DMS114 treated with DMSO at 0.1 percent for 48 hours (cell line): ENCODE measurements around the gene HMGB3.
A peak's percentile ranks its signal among the peaks of the same experiment; 100 is the strongest.
"Not testable (repeated sequence)": the region's sequence is repeated elsewhere in the genome, so short reads cannot be mapped to it uniquely, and the experiment has no call there.

ENCODE experiments used
- DNase-seq: peaks from one replicate; lab custom pipeline; 2025; ENCODE audit not compliant: unreplicated experiment; lab: John Stamatoyannopoulos, UW

The HMGB3 gene

GRCh38 chrX:150982788-150983520, at the start of gene HMGB3:
TSS of gene HMGB3 (plus strand) at chrX:150983335. CDS start at chrX:150985600, 2,265 bp downstream.
- DNase-seq = peak; percentile 58

DNA sequence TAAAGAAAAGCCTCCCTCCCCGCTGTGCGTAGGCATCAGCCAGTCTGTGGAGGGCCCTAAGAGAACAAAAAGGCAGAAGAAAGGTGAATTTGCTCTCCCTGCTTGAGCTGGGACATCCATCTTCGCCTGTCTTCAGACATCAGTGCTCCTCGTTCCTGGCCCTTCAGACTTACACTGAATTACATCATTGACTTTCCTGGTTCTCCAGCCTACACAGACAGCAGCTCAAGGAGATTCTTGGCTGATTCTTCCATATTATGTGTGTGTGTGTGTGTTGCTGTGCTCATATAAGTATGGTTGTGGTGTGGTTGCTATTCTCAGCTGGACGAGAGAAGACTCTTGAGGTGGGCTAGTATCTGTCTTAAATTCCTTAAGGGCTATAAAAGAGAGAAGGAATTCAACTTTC, 49.2 kb upstream of the HMGB3 start:
- no peak for DNase-seq

DNA sequence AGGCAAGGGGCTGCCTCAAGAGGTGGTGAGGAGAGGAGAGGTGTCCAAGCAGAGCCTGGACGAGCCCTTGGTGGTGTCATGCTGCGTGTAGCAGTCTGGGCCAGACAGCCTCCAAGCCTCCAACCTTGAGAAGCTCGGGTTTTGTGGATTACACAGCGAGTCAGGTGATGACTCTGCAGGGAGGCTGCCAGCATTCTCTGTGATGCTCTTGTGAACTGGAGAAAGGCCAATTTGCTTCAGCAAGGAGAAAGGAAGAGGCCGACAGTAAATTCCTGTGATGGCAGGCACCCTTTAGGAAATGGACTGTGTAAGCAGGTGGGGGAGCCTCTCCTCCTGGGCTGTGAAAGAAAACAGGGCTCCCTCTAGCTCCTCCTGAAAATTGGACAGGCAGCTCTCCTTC, 48.7 kb upstream of the HMGB3 start:
- no peak for DNase-seq

- DNase-seq = no peak
These were observed 47.7 kb upstream of the HMGB3 start for GRCh38 chrX:150935467-150935866.

GRCh38 chrX:150936556-150936955, 46.6 kb upstream of the HMGB3 start:
- DNase-seq = no peak

GRCh38 chrX:150940844-150941495, 42.2 kb upstream of the HMGB3 start:
- no peak for DNase-seq

DNA sequence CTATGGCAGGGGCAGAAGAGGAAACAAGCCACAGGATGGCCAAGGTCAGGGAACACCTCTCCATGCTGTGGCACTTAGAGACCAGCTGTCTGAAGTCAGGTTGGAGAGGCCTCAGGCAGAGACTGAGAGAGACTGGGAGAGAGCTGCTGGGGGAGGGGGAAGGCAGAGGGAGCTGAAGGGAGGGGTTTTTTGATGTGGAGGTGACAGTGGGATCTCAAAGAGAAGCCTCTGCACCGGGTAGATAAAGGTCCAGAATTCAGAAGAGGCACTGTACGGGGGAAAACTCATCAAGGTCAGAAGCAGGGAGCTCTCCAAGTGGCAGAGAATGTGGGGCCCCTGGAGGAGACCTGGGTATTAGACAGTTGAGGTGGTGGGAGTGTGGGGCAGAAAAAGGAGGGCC, 41.6 kb upstream of the HMGB3 start:
- no peak for DNase-seq

DNA sequence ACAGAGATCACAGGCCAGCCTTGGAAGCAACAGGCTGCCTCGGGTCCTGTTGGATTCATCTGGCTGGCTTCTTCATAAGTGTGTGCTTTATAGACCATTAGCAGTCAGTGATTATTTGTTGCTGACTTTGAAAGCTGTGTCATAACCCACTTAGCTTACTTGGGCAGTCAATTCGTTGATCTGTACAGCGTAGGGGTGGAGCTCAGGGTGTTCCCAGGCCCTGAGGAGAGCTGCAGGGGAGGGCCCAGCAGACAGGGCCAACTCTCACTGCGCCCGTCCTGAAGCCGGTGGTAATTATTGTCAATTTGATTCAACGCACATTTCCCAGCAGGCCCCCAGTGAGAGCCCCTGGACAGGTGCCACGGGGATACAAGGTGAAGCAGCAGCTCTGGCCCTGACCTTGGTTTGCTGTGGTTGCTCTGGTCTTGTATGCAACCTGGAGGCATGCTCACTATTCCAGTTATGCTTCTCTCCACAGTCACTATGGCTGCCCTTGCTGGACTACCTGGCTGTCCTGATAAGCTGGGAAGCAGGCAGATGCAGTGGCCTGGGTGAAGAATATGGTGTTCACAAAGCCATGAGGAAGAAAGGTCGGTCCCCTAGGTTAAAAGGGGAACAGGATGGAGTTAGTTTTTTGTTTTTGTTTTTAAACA, 40.1 kb upstream of the HMGB3 start:
- no peak for DNase-seq

DNA sequence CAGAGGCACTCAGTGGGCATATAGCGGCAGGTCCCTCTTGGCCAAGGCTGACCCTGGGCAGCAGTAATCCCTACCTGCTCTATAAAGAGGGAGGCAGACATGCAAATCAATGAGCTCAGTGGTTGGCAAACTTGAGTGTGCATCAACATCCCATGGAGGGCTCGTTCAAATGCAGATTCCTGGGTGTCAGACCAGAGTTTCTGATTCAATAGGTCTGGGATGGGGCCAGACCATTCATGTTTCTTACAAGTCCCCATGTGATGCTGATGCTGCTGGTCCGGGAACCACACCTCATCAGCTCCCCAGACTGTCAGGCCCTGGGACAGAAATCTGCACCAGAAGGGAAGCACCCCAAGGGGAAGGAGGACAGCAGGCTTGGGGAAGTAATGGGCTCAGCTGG, 38.9 kb upstream of the HMGB3 start:
- no peak for DNase-seq

DNA sequence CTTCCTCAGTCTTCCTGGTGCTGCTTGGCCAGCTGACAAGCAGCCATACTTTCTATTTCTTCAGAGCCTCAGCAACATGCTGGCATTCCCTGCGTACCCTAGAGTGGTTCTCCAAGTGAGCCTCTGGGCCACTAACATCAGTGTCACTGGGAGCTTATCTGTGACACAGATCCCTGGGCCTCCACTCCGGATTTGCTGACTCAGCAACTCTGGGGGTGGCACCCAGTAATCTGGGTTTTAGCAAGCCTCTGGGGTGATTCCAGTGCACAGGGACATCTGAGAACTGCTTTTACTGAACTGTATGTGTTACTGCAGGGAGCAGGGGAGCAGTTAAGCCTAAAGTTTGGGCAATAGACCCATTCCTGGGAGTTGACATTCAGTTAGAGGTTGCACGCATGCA, 28.2 kb upstream of the HMGB3 start:
- no peak for DNase-seq

DNA sequence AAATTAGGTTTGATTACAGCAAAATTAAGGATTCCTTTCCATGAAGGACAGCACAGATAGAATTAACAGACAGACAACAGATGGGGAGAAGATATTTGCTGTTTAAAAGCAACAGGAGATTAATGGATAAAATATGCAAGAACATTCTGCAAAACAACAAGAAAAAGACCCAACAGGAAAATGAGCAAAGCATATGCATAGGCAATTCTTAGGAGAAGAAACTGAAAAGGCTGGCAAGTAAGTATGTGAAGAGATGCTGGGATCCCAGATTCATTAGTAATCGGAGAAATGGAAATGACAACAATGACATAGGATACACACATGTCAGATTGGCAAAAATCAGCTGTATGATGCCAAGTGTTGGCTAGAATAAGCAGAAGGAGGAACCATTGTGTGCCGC, 27.5 kb upstream of the HMGB3 start:
- no peak for DNase-seq

DNA sequence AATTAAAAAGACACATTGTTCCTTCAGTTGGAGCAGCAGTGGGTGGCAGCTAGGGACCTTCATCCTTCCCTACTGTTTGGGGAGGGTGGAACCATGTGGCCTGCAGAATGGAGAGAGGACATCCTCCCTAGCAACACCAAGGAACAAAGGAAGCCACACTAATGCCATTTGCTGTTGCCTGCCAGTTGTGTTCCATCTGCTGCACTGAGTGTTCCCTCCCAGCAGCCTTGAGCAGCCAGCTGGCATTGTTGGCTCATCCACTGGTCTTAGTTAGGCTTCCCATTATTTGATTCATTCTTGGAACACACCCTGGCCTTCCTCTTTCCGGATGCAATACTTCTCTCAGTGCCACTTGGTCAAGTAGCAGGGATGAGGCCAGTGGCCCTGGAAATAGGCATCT, 25.0 kb upstream of the HMGB3 start:
- no peak for DNase-seq

DNA sequence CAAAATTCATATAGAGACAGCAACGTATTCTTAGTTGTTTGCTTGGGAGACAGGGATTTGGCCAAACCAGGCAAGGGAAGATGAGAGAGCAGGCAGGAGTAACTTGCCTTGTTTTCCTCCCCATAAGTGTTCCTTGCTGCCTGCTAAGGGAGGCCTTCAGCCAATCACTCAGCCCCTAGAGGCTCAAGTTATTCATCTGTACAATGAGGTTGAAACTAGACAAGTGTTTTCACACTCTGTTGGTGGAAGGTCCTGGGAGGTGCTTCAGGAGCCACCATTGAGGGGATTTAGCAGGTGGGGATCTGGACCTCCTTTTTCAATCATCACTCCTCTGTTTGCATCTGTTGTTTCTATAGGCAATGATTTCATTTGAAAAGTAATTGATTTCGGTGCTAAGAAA, 23.6 kb upstream of the HMGB3 start:
- no peak for DNase-seq

GRCh38 chrX:150961631-150962030, 21.5 kb upstream of the HMGB3 start:
- no peak for DNase-seq

GRCh38 chrX:150964416-150964815, 18.7 kb upstream of the HMGB3 start:
- not testable (repeated sequence) for DNase-seq

DNA sequence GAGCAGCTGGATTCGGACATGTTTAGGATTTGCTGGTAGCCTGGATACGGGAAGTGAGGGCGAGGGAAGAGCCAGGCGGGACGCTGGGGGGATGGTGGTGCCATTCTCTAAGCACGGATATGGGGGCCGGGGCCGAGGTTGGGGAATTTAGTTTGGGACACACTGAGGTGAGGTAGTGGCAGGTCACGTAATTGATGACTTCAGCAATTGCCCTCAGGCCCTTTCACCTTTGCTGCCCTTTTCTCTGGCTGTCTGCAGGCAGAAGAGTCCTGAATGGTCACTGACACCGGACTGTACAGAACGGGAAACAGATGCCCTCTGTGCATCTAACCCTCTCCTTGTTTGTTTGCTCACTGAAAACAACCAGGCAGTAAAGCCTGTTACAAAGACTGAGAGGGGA, 16.9 kb upstream of the HMGB3 start:
- no peak for DNase-seq

DNA sequence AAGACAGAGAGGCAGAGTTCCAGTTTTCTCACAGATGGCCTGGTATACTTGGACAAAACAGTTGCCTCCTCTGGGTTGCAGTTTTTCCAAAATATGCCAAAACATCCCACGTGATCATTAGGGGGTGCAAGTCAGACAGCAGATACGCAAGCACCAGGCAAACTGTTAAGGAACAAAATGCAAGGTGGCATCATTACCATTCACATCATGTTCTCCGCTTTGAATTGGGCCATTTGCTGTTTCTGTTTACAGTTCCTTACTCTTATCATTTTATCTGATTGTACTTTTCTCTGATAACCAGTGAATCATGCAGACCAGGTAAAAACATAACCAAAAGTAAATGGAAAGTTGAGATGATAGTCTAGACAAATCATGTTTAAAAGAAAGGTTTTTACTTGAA, 16.4 kb upstream of the HMGB3 start:
- DNase-seq = no peak

DNA sequence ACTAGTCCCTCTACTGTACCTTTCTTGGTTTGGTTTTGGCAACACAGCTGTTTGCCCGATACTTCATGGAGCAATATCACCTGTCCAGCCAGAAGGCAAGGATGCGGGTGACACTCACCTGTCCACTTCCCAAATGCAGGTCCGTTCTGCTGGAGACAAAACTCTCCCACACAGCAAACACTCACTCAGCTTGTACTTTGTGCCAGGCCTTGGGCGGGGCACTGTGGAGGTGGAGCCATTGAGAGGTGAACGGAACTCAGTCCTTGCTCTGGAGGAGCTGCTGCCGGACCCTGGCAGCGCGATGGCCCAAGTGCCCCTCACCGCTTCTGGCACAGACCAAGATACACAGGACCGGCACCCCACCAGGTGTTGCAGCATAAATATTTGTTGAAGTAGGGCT, 15.3 kb upstream of the HMGB3 start:
- no peak for DNase-seq

DNA sequence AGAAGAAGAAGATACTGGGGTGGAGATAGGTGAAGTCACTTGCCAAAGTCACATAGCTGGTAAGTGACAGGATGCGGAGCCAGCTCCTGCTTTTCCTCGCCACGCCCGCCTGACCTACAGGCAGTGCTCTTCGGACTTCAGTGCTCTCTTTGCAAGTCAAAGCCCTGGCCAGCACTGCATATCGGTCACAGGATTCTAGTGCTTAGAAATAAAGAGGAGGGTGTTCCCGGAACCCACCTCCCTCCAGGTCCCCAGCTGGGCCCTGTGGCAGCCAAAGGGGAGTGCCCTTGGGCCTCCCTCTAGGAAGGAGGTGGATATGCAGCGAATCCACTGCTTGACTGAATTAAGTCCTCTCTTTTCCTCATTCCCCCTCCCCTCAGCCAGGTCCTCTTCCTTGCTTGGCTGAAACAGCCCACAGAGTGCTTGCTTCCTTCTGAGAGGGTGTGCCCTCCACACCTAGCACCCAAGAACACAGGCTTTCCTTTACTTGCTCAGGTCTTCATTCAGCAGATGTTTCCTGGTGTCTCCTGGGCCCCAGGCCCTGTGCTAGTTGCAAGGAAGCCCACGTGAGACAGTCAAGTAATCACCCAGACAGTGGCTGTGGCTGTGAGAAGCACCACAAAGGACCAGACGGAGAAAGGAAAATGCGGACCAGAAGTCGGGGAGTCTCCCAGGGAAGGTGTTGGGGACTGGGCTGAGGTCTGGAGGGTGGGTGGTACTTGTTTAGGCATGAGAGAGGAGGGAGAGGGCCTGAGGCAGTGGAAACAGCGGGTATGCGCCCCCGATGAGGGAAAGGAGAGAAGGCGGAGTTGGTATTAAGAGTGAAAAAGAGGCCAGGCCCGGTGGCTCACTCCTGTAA, 14.0 kb upstream of the HMGB3 start:
- DNase-seq = no peak

- no peak for DNase-seq
These were observed 10.7 kb upstream of the HMGB3 start for GRCh38 chrX:150972450-150972849.

DNA sequence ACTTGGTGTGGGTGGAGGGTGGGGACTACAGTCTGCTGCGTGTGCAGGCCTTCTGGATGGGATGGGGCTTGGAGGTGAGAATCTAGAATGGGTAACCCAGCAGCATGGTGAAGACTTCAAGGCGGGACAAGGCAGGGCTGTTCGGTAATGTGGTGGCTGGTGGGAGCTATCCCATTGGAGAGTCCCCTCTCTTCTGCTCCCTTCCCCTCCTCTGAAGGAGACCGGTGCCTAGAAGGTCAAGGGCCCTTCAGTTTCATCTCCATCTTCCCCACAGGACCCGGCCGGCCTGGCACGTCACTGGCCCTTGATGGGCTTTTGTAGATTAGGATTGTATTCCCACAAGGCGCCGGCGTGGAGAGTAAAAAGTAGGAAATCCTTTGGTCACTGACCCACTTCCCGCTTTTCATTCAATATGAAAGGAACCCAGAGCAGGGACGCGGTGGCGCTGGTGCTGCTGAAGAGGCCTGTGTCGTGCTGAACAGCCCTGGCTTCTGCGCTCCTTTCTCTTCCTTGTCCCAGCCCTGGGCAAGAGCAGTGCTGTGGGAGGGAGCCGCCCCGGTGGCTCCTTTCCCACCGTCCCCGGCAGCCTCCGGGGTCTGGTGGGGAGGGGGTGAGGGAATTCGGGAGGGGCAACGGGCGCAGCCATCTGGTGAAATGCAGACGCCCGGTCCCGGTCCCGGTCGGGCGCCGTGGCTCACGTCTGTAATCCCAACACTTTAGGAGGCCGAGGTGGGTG, 7.3 kb upstream of the HMGB3 start:
- no peak for DNase-seq
